NCI-H748 treated with DMSO at 0.1 percent for 48 hours (cell line): ENCODE data around the gene PKMYT1.
A peak's percentile ranks its signal among the peaks of the same experiment; 100 is the strongest.
"Not testable (repeated sequence)": the region's sequence is repeated elsewhere in the genome, so short reads cannot be mapped to it uniquely, and the experiment has no call there.

ENCODE experiments used
- DNase-seq: peaks from one replicate; lab custom pipeline; 2025; lab: John Stamatoyannopoulos, UW

PKMYT1 gene

DNA sequence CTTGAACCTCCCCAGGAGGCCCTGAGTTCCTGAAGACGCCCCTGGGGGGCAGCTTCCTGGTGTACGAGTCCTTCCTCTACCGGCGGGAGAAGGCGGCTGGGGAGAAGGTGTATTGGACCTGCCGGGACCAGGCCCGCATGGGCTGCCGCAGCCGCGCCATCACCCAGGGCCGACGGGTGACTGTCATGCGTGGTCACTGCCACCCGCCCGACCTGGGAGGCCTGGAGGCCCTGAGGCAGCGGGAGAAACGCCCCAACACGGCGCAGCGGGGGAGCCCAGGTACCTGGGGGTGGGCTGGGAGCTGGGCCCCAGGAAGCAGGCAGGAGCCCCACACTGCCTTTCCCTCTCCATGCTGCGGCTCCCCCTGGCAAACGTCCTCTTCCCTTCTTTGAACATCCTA, 46.5 kb downstream of the PKMYT1 start:
- no peak for DNase-seq

DNA sequence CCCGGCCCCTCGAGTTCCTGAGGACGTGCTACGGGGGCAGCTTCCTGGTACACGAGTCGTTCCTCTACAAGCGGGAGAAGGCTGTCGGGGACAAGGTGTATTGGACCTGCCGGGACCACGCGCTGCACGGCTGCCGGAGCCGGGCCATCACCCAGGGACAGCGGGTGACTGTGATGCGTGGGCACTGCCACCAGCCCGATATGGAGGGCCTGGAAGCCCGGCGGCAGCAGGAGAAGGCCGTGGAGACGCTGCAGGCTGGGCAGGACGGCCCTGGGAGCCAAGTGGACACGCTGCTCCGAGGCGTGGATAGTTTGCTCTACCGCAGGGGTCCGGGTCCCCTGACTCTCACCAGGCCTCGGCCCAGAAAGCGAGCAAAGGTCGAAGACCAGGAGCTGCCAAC, 47.1 kb downstream of the PKMYT1 start:
- no peak for DNase-seq

DNA sequence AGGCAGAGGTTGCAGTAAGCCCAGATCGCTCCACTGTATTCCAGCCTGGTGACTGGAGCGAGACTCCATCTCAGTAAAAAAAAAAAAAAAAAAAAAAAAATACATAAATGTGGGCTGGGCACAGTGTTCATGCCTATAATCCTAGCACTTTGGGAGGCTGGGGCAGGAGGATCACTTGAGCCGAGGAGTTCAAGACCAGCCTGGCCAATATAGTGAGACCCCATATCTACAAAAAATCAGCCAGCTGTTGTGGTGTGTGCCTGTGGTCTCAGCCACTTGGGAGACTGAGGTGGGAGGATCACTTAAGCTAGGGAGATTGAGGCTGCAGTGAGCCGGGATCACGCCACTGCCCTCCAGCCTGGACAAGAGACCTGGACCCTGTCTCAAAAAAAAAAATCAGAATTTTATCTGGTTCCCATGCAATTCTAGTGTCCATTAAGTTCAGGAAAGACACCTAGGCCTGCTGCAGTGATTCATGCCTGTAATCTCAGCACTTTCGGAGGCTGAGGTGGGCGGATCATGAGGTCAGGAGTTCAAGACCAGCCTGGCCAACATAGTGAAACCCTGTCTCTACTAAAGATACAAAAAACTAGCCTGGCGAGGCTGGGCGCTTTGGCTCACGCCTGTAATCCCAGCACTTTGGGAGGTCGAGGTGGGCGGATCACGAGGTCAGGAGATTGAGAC, 48.9 kb downstream of the PKMYT1 start:
- not testable (repeated sequence) for DNase-seq

DNA sequence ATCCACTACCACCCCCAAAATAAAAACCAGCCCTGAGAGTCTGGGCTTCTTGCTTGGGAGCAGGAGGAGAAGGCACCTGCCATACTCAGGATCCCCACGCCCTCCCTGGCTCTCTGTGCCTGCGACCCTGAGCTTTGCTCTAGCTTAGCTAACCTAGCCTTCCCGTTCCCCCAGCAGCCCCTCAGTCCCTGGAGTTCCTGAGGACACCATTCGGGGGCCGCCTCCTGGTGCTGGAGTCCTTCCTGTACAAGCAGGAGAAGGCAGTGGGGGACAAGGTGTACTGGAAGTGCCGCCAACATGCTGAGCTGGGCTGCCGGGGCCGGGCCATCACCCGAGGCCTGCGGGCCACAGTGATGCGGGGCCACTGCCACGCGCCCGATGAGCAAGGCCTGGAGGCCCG, 50.0 kb downstream of the PKMYT1 start:
- no peak for DNase-seq

DNA sequence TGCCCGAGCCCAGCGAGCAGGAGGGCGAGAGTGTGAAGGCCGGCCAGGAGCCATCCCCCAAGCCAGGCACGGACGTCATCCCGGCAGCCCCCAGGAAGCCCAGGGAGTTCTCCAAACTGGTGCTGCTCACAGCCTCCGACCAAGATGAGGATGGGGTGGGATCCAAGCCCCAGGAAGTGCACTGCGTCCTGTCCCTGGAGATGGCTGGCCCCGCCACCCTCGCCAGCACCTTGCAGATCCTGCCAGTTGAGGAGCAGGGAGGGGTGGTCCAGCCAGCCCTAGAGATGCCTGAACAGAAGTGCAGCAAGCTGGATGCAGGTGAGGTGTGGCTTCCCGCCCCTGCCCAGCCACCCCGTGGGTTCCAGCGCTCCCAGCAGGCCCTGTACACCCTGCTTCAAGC, 50.6 kb downstream of the PKMYT1 start:
- no peak for DNase-seq

DNA sequence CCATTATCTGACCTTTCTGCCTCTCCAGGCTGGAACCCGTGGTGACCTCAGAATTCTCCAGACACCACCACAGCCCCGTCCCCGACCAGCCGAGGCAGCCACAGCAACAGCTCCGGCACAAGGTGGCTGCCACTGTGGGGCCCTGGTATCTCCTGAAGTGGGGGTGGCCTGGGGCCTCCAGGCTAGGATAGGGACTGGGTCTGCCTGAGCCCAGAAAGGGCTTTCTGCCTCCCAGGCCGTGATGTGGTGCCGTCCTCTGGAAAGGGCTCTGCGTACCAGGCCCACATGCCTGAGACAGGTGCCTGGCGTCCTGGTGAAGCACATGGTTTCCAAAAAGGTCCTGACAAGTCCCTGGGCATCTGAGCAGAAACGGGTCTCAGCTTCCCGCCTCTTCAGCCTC, 51.5 kb downstream of the PKMYT1 start:
- no peak for DNase-seq

DNA sequence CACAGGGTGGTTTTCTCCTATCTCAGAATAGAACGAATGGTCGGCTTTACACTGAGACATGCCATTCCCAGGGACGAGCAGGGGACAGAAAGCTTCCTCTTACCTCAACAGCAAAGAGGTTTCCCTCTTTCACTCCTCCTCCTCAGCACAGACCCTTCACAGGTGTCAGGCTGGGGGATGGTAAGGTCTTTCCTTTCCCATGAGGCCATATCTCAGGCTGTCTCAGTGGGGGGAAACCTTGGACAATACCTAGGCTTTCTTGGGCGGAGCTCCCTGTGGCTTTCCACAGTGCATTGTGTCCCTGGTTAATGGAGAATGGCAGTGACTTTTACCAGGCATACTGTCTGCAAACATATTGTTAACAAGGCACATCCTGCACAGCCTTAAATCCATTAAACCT, 52.1 kb downstream of the PKMYT1 start:
- DNase-seq, result not testable (repeated sequence)

DNA sequence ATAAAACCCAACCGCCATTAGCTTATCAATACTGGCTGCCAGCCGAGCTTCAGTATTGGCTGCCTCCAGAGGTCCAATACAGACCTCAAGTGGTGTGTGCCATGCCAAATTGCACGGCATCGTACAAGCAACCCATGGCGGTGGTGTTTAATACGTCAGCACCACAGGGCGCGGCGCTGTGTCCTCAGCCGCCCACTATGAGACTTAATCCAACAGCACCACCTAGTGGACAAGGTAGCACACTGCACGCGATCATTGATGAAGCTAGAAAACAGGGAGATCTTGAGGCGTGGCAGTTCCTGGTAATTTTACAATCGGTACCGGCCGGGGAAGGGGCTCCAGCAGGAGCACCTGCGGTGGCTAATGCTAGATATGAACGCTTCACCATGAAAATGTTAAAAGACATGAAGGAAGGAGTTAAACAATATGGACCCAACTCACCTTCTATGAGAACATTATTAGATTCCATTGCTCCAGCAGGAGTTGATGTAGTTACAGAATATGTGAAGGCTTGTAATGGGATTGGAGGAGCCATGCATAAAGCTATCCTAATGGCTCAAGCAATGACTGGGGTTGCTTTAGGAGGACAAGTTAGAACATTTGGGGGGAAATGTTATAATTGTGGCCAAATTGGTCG, 53.1 kb downstream of the PKMYT1 start:
- DNase-seq, result peak; percentile 37

DNA sequence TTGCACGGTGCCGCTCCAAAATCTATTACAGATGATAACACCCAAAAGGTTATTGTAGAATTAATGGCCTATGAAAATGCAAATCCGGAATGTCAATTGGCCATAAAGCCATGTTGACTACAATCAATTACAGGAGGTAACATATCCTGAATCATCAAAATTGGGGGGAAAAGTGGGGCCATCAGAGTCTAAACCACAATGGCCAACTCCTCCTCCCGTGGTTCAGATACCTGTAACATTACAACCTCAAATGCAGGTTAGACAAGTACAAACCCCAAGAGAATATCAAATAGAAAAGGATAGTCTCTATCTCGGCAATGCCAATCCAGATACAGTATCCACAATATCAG, 53.6 kb downstream of the PKMYT1 start:
- no peak for DNase-seq

DNA sequence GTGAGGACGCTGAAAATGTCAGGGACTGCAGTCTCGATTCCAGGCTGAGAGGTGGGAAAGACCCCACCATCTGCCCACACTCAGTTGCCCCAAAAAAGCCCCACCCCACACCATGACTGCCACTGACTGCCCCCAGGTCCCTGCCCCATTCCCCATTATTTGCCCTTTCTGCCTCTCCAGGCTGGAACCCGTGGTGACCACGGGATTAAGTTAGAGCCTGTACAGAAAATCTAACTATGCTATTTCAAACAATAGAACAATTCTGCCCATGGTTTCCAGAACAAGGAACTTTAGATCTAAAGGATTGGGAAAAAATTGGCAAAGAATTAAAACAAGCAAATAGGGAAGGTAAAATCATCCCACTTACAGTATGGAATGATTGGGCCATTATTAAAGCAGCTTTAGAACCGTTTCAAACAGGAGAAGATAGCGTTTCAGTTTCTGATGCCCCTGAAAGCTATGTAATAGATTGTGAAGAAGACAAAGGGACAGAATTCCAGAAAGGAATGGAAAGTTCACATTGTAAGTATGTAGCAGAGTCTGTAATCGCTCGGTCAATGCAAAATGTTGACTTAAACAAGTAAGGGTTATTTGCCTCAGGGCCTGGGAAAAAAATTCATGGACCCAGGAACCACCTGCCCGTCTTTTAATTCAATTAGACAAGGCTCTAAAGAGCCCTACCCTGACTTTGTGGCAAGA, 54.1 kb downstream of the PKMYT1 start:
- no peak for DNase-seq

DNA sequence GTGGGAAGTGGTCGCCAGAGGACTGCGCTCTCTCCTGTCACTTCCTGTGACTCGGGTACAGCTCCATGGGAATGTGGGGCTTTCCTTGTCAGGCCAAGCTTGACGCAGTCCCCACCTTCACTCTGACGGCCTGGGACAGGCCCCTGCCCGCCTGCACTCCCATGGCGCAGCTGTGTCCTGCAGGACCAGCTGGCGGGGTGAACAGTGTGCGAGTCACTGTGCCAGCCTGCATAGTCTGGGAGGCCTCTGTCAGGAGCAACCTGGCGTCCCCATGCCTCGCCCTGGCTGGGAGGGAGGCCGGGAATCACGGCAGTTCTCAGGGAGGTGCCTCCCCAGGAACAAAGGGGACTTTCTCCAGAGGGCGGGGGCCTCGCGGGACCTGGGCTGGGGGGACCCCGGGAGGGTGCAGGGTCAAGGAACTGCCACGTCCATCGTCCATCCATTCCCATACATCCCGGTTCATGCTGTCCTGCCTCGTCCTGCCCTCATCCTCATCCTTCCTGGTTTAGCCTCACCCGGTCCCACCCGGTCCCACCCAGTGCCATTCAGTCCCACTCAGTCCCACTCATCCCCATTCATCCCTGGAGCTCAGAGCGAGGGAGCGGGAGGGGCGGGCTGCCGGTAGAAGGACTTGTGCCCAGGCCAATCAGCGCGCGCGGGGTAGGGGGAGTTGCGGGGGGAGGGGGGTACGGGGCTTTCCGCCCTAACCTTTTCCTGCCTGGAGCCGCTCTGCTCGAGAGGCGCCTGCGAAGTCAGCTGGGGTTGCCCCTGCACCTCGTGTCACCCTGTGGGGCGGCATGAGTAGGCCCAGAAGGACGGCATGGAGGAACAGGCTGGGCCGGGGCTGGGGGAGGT, 55.1 kb downstream of the PKMYT1 start:
- DNase-seq, result no peak

DNA sequence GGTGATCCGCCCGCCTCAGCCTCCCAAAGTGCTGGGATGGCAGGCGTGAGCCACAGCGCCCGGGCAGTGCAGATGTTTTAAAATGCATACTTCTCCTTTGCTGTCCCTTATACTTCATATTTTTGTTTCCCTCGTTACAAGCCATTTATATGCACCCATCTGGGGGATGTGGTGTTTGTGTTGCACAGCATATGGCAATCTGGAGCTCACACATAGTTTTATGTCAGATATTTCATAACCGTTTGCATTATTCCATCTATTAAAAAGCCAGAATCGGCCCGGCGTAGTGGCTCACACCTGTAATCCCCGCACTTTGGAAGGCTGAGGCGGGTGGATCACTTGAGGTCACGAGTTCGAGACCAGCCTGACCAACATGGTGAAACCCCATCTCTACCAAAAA, 56.8 kb downstream of the PKMYT1 start:
- DNase-seq, result no peak
